KMS-11 (cell line): ENCODE data around the gene TMEM150B.

Source experiments
- H2AFZ ChIP-seq: fragments of 200-600 bp; sonication (generic); 2 replicates; pipeline ENCODE4 v1.6.1; 2016; ENCODE audit warnings: antibody characterized with exemption, mixed run types, low read depth
- H3K27ac ChIP-seq: fragments of 200-600 bp; sonication (generic); 2 replicates; pipeline ENCODE4 v1.6.1; 2016; ENCODE audit warnings: mild to moderate bottlenecking, mixed run types
- H3K27me3 ChIP-seq: fragments of 200-600 bp; sonication (generic); 2 replicates; pipeline ENCODE4 v1.6.1; 2017; ENCODE audit warnings: mild to moderate bottlenecking, low read depth, mixed run types, moderate library complexity; ENCODE audit not compliant: insufficient read depth
- H3K36me3 ChIP-seq: fragments of 200-600 bp; sonication (generic); 2 replicates; pipeline ENCODE4 v1.6.1; 2017; ENCODE audit warnings: mild to moderate bottlenecking, mixed run types; ENCODE audit not compliant: insufficient read depth
- H3K4me1 ChIP-seq: fragments of 200-600 bp; sonication (generic); 2 replicates; pipeline ENCODE4 v1.6.1; 2016; ENCODE audit warnings: mild to moderate bottlenecking, low read depth, mixed run types; ENCODE audit not compliant: poor library complexity, severe bottlenecking
- H3K4me2 ChIP-seq: fragments of 200-600 bp; sonication (generic); 2 replicates; pipeline ENCODE4 v1.7.0; 2016; ENCODE audit warnings: mild to moderate bottlenecking, mixed run types
- H3K4me3 ChIP-seq: fragments of 200-600 bp; sonication (generic); IDR thresholded peaks from 2 replicates; pipeline ENCODE4 v1.6.1; 2017; ENCODE audit warnings: low read depth, low read length, mixed read lengths; ENCODE audit not compliant: insufficient read depth
- H3K79me2 ChIP-seq: fragments of 200-600 bp; sonication (generic); 2 replicates; pipeline ENCODE4 v1.6.1; 2016; ENCODE audit warnings: low read depth, mixed run types; ENCODE audit not compliant: insufficient read depth
- H3K9ac ChIP-seq: fragments of 200-600 bp; sonication (generic); 2 replicates; pipeline ENCODE4 v1.6.1; 2016; ENCODE audit warnings: mild to moderate bottlenecking, mixed run types
- H4K20me1 ChIP-seq: fragments of 200-600 bp; sonication (generic); 2 replicates; pipeline ENCODE4 v1.6.1; 2016; ENCODE audit warnings: mild to moderate bottlenecking, mixed run types; ENCODE audit not compliant: insufficient read depth
- TF ChIP-seq, protein P1 (sequence below): fragments of 200-600 bp; sonication (generic); conservative IDR thresholded peaks from 2 replicates; pipeline ENCODE4 v1.6.1; 2017; ENCODE audit warnings: low read depth, mild to moderate bottlenecking, antibody characterized with exemption, low read length, moderate library complexity, mixed read lengths

The TMEM150B gene

DNA sequence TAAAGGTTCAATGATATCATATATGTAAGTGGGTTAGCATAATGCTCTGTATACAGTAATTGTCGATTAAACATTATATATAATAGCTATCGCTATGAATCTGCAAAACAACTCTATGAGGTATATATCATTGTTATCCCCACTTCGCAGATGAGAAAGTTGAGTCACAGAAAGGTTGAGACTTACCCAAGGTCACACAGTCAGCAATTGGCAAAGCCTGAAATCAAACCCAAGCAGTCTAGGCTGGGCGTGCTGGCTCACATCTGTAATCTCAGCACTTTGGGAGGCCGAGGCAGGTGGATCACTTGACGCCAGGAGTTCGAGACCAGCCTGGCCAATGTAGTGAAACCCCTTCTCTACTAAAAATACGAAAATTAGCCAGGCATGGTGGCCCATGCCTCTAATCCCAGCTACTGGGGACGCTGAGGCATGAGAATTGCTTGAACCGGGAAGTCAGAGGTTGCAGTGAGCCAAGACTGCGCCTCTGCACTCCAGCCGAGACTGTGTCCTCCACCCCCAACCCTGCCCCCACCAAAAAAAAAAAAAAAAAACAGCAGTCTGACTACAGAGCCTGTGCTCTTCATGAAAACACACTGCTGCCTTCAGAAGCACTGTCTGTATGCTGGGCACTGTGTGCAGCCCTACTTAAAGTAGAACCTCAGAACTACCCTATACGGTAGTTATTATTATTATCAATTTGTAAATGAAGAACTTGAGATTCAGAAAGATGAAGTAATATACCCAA, 46.6 kb downstream of the TMEM150B start:
- Histone ChIP-seq H3K79me2 (peaks cover 7% of the 10 kb centered on the region; the same call in 1 of the 2 replicates), H4K20me1 (no peaks in the 10 kb centered on the region), H3K4me1 (peaks cover 39% of the 10 kb centered on the region), H3K9ac (no peak overlapping the region), H3K4me3 (no peak overlapping the region), H3K27me3 (no peaks in the 10 kb centered on the region), H3K27ac (no peak overlapping the region), H2AFZ (no peak overlapping the region), H3K4me2 (peak overlapping the region; percentile 90; the same call in 1 of the 2 replicates), H3K36me3 (0 out of 2 replicates have a peak, but pooled peaks cover 3% of the 10 kb centered on the region)
- TF ChIP-seq, protein P1, sequence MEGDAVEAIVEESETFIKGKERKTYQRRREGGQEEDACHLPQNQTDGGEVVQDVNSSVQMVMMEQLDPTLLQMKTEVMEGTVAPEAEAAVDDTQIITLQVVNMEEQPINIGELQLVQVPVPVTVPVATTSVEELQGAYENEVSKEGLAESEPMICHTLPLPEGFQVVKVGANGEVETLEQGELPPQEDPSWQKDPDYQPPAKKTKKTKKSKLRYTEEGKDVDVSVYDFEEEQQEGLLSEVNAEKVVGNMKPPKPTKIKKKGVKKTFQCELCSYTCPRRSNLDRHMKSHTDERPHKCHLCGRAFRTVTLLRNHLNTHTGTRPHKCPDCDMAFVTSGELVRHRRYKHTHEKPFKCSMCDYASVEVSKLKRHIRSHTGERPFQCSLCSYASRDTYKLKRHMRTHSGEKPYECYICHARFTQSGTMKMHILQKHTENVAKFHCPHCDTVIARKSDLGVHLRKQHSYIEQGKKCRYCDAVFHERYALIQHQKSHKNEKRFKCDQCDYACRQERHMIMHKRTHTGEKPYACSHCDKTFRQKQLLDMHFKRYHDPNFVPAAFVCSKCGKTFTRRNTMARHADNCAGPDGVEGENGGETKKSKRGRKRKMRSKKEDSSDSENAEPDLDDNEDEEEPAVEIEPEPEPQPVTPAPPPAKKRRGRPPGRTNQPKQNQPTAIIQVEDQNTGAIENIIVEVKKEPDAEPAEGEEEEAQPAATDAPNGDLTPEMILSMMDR, result no peak

DNA sequence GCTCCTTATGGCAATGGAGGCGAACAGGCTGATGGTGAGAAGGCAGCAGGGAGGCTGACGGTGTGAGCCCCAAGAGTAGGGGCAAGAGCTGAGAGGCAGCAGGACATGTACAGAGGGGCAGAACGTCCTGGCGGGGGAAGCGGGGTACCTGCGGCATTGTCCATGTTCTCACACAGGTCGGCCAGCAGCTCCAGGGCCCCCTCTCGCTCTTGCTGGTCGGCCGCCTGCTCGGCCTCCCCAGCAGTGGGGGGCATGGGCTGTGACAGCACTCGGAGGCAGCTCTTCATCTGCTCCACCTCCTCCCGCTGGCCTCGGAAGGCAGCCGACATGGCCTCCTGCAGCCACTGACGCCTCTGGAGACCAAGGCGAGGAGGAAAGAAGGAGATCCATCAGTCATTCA, 47.6 kb downstream of the TMEM150B start:
- H3K79me2 ChIP-seq, result peaks cover 7% of the 10 kb centered on the region; the same call in 1 of the 2 replicates
- H3K9ac ChIP-seq, result no peak overlapping the region
- TF ChIP-seq, protein P1, result no peak
- H2AFZ ChIP-seq, result no peak overlapping the region
- H3K27me3 ChIP-seq, result no peaks in the 10 kb centered on the region
- H3K4me2 ChIP-seq, result no peak overlapping the region
- H3K4me3 ChIP-seq, result no peak overlapping the region
- 0 out of 2 replicates have a peak, but pooled peaks cover 3% of the 10 kb centered on the region for H3K36me3 ChIP-seq
- H4K20me1 ChIP-seq, result no peaks in the 10 kb centered on the region
- no peak overlapping the region for H3K27ac ChIP-seq
- peaks cover 28% of the 10 kb centered on the region for H3K4me1 ChIP-seq

DNA sequence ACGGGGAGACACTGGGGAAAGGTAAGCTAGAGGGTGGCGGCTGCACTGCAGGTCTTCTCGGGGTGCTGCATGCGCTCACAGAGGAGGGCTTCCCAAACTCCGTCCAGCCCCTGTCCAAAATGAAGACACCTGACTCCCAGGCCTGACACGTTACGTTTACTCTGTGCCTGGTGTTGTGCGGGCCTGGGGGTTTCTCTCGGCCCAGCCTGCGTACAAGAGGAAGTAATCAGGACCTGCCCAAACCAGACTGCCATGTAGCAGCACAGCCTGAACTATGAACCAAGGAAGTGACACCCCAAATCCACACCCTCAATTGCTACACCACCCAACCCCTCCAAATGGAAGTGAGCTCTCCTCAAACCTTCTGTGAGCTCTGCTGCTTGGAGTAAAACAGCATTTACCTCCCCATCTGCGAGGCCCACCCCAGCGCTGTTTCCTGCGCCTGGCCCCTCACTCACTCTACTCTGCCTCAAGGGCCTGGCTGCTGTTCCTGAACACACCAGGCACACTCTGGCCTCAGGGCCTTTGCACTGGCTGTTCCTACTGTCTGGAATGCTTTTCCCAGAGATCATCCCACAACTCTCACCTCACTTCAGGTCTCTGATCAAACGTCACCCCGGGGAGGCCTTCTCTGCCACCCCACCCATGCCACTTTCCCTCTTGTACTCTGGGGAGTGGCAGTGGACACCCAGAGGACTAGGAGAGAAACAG, 48.3 kb downstream of the TMEM150B start:
- no peak overlapping the region for H3K27ac ChIP-seq

More for the DNA sequence above, 48.3 kb downstream of the TMEM150B start:
- H3K36me3 ChIP-seq, result 0 out of 2 replicates have a peak, but pooled peaks cover 3% of the 10 kb centered on the region
- no peak overlapping the region for H3K4me2 ChIP-seq
- H3K79me2 ChIP-seq, result peaks cover 7% of the 10 kb centered on the region; the same call in 1 of the 2 replicates
- H3K9ac ChIP-seq, result no peak overlapping the region
- H2AFZ ChIP-seq, result no peak overlapping the region
- TF ChIP-seq, protein P1, result no peak
- H3K4me3 ChIP-seq, result no peak overlapping the region
- H3K27me3 ChIP-seq, result no peaks in the 10 kb centered on the region
- H4K20me1 ChIP-seq, result no peaks in the 10 kb centered on the region
- peaks cover 24% of the 10 kb centered on the region for H3K4me1 ChIP-seq
